ENCODE measurements around the gene SLC16A2.

DNA sequence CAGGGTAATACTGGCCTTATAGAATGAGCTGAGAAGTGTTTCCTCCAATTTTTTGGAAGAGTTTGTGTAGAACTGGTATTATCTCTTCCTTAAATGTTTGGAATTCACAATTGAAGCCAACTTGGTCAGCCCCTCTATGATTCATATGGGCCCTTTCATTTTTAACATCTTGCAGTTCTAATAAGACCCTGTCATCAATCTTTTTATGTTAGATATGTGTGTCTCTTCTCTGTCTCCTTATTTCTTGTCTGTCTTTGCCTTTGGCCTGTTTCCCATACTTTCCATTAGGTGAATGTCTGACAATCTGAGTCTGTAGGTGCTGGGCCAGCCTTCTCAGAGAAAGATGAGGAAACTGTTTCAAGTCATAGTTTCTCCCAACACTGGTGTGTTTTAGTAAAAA is 88.7 kb downstream of the SLC16A2 start:
- TF ChIP-seq, protein P1, sequence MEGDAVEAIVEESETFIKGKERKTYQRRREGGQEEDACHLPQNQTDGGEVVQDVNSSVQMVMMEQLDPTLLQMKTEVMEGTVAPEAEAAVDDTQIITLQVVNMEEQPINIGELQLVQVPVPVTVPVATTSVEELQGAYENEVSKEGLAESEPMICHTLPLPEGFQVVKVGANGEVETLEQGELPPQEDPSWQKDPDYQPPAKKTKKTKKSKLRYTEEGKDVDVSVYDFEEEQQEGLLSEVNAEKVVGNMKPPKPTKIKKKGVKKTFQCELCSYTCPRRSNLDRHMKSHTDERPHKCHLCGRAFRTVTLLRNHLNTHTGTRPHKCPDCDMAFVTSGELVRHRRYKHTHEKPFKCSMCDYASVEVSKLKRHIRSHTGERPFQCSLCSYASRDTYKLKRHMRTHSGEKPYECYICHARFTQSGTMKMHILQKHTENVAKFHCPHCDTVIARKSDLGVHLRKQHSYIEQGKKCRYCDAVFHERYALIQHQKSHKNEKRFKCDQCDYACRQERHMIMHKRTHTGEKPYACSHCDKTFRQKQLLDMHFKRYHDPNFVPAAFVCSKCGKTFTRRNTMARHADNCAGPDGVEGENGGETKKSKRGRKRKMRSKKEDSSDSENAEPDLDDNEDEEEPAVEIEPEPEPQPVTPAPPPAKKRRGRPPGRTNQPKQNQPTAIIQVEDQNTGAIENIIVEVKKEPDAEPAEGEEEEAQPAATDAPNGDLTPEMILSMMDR (IDR thresholded peaks at IDR 0.05; ENCODE audit: low read depth, low read length, poor library complexity, severe bottlenecking): no peak
- TF ChIP-seq EZH2phosphoT487 (IDR thresholded peaks at IDR 0.05; ENCODE audit: borderline replicate concordance, low read length): no peak
